ENCODE data around the gene SGTA.

Gene SGTA

GRCh38 chr19:2769218-2769617, 13.9 kb downstream of the SGTA start:
- no peak for DNase-seq (ENCODE audit: low read depth)

GRCh38 chr19:2768365-2769132, 14.5 kb downstream of the SGTA start:
- DNase-seq (ENCODE audit: low read depth), result no peak

GRCh38 chr19:2767688-2768087, 15.4 kb downstream of the SGTA start:
- no peak for DNase-seq (ENCODE audit: low read depth)

- no peak for DNase-seq (ENCODE audit: low read depth)
Observed at GRCh38 chr19:2766594-2767372, 16.3 kb downstream of the SGTA start.

- no peak for DNase-seq (ENCODE audit: low read depth)
Observed at GRCh38 chr19:2765376-2765775, 17.7 kb downstream of the SGTA start.

GRCh38 chr19:2764945-2765344, 18.1 kb downstream of the SGTA start:
- DNase-seq (ENCODE audit: low read depth), result no peak

- no peak for DNase-seq (ENCODE audit: low read depth)
Observed at GRCh38 chr19:2763687-2764086, 19.4 kb downstream of the SGTA start.

GRCh38 chr19:2762783-2763496, 20.1 kb downstream of the SGTA start:
- DNase-seq (ENCODE audit: low read depth), result no peak

- DNase-seq (ENCODE audit: low read depth), result no peak
Observed at GRCh38 chr19:2761876-2762782, 20.9 kb downstream of the SGTA start.

GRCh38 chr19:2761309-2761677, 21.8 kb downstream of the SGTA start:
- DNase-seq (ENCODE audit: low read depth), result no peak

- no peak for DNase-seq (ENCODE audit: low read depth)
Observed at GRCh38 chr19:2759965-2760364, 23.1 kb downstream of the SGTA start.

- no peak for DNase-seq (ENCODE audit: low read depth)
Observed at GRCh38 chr19:2759362-2759761, 23.7 kb downstream of the SGTA start.

- DNase-seq (ENCODE audit: low read depth), result no peak
Observed at GRCh38 chr19:2758601-2759313, 24.3 kb downstream of the SGTA start.

GRCh38 chr19:2756921-2757881, 25.9 kb downstream of the SGTA start:
- no peak for DNase-seq (ENCODE audit: low read depth)

GRCh38 chr19:2756477-2756876, 26.6 kb downstream of the SGTA start:
- DNase-seq (ENCODE audit: low read depth), result no peak

GRCh38 chr19:2755811-2756210, 27.3 kb downstream of the SGTA start:
- DNase-seq (ENCODE audit: low read depth), result no peak

- DNase-seq (ENCODE audit: low read depth), result no peak
Observed at GRCh38 chr19:2755448-2755705, 27.7 kb downstream of the SGTA start.

GRCh38 chr19:2754659-2755447, 28.2 kb downstream of the SGTA start:
- no peak for DNase-seq (ENCODE audit: low read depth)

- DNase-seq (ENCODE audit: low read depth), result no peak
Observed at GRCh38 chr19:2751438-2751830, 31.6 kb downstream of the SGTA start.

Measured in activated T-helper 1 cell treated with Interleukin-2 at 50 U/mL for 16 hours (primary cell).